Daoy (cell line): ENCODE measurements around the gene KSR1. TPM values are rescaled to one million over a fixed set of nuclear protein-coding genes. Genes with fewer than 3 reads are reported as not detected.
"Not testable (repeated sequence)": the region's sequence is repeated elsewhere in the genome, so short reads cannot be mapped to it uniquely, and the experiment has no call there.

Experiments
- DNase-seq: peaks from one replicate; pipeline ENCODE4 v3.0.0-alpha.2; 2015; ENCODE audit warnings: low read depth
- total RNA-seq: library from RNA; depleted of rRNA; stranded (reverse); fragments of >200 nt; shearing (Covaris generic); gene quantifications from 2 replicates; pipeline ENCODE4 v1.2.3, GENCODE V29; 2014; rRNA removed

Gene KSR1
- total RNA-seq, 1 experiment from 2014 or later = 59.5 TPM

DNA sequence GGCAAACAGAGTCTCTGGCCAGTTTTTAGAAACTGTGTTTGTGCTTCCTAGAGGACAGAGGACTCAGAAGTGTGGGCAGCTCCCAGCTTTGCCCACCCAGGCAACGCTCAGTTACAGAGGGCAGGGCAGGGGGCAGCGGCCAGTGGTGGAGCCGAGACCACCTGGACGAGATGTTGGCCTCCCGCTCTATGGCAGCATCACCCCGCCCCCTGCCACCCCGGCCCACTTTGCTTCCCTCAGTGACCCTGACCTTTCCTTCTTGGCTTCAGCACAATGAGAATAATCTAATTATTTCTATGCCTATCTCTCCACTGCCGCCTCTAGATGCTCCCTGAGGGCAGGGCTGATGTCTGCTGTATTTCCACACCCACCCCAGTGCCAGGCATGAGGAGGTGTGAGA, 200.4 kb downstream of the KSR1 start:
- DNase-seq = not testable (repeated sequence)

DNA sequence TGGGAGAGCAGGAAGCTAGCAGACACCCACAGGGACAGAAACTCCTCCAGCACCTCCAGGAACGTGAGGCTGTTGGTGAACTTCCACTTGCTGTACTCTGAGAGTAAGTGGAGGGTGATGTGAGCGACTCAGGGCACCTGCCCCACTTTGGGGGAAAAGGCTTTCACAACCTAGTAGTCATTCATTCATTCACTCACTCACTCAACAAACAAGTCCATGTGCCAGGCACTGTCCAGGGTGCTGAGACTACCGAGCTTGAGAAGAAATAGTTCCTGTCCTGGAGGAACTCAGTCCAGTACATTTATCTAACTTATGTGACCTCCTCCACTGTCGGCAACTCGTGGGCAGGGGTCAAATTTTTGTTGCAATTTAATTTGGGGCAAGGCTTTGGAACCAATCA, 201.4 kb downstream of the KSR1 start:
- DNase-seq = no peak

DNA sequence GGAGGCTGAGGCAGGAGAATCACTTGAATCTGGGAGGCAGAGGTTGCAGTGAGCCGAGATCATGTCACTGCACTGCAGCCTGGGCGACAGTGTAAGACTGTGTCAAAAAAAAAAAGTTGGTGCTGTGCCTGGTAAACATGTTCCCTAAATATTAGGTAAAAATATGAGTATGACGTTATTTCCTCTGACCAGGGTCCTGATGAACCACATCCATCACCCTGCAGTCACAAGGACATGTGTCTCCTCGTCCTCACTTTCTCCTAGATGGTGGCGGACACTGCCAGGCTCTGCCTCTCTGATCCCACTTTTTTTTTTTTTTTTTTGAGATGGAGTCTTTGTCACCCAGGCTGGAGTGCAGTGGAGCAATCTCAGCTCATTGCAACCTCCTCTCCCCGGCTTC, 203.4 kb downstream of the KSR1 start:
- DNase-seq = no peak

GRCh38 chr17:27660436-27660835, 204.2 kb downstream of the KSR1 start:
- no peak for DNase-seq

- no peak for DNase-seq
Measured at GRCh38 chr17:27663936-27664605, 207.8 kb downstream of the KSR1 start.

GRCh38 chr17:27664606-27664965, 208.3 kb downstream of the KSR1 start:
- DNase-seq = no peak

- no peak for DNase-seq
Measured at GRCh38 chr17:27665549-27665948, 209.3 kb downstream of the KSR1 start.

- DNase-seq = not testable (repeated sequence)
Measured at GRCh38 chr17:27666270-27666669, 210.0 kb downstream of the KSR1 start.

DNA sequence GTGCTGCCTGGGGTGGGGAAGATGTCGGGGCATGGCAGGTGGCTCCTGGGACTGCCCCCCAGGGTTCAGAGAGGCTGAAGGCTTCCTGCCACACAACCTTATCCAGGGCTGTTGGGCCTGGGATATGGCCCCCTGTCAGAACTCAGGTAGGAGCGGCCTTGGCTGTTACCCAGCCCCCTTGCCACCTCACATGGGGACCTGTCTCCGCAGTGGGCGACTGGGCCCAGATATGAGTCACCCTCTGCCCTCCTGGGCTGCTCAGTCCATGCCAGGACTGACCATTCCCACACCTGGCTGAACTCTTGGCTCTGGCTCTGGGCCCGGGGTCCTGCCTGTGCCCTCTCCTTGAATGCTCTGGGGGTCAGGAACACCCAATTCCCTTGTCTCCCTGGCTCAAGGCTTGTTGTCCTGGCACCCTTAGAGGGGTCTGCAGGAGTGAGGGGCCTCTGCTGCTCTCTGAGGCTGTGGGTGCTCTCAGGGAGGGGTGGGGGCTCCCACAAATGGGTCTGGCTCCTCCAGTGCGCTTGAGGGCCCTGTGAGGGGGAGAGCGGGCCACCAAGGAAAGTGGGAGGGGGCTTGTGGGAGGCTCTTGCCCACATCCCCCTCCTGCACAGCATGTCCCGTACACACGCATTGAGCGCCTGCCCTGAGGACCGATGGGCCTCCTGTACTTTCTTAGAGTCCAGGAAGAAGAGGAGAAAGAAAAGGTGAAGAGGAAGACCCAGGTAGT, 210.7 kb downstream of the KSR1 start:
- DNase-seq = no peak

DNA sequence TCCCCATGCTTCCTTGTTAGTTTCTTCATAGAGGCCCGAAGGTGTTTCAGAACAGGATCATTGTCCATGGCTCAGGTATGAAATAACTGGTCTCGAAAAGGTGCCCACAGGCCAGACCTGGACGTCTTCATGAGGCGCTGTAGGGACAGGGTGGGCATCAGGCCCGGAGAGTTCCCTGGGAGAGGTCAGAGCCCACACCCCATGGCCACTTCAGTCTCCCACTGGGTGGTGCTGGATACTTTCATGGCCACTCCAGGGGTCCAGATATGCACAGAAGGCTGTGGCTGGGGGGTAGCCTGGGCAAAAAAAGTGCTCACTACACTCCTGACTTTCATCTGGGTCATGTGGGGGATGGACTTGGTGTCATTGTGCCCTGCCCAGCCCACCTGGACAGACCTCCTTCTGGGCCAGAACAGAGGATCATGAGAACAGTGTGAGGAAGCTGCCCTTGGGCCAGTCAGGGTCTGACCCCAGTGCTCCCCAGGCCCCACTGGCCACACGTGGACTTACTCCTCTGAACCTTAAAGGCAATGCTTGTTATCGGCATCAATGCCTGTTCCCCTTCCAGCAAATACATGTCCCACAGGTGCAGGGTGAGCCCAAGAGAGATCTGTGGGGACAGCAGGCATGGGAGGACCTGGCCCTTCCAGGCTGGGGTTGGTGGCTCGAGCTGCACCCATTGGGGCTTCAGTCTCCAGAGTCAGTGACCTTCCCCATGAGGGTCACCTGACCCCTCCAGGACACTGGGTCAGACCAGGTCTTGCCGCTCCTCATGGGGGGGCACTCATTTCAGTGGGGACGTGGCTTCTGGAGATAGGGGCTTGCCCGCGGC, 211.6 kb downstream of the KSR1 start:
- DNase-seq = no peak

- DNase-seq = no peak
Measured at GRCh38 chr17:27668488-27668823, 212.2 kb downstream of the KSR1 start.

DNA sequence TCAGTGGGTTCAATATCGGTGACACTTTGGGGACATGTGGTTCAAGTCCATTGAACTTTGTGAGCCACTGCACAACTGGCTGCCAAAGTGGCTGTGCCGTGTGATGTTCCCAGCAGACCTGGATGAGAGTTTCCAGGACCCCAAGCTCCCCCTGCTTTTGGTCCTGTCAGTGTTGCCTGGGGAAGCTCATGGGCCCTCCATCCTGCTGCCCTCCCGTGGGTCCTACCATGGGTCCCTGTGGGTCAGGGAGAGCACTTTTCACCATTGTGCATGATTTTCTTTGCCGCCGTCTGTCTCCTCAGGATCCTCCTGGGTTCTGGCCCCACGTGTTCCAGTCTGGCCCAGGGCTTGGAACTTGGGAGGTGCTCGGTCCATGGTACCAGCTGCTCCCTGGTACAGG, 212.9 kb downstream of the KSR1 start:
- no peak for DNase-seq

DNA sequence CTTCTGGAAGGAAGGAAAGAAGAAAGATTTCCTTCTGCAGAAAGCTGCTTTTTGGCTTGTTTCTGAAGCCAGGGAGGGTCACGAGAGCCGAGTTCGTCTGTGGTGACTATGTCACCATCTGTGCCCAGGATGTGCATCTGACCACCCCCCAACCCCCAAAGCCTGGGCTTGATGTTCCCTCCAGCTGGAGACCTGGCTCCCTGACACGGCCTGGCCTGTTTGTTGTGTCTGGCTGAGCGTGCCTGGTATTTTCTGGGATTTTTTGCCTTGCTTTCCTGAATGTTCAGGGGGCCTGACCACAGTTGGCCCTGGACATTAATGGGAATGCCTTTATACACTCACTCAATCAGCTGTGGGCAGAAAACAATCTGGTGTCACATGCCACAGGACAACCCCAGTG, 213.6 kb downstream of the KSR1 start:
- no peak for DNase-seq

DNA sequence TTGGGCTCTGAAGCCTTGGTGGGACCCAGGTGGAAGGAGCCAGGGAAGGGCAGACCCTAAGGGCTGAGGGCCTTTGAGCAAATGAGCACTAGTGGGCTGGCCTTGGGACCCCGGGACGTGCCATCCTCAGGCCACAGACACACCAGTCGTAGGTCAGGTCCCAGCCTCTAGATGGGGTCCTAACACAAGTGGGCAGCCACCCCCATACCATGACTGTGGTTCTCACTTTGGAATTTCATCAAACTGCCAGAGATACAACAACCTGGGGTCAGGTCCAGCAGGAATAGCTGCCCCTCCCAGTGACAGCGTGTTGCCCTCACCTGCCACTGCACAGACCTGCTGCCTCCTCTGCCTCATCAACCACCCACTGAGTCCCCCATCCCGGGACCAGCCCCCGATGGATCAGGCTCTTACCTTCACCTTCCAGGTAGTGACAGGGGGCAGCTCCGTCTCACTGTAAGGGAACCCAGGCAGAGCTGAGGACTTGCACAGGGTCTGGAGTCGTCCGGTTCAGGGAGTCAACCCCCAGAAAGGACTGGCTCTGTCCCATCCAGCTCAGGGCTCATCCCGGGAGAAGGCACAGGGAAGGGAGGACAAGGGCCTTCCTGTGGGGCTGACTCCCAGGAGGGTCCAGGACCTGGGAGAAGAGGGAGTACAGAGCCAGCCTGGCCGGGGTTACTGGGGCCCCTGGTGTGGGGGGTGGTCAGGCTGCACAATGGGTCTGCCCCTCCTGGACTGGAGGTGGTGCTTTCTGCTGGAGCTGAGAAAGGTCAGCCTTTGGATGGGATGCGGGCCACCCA, 214.7 kb downstream of the KSR1 start:
- DNase-seq = no peak

- no peak for DNase-seq
Measured at GRCh38 chr17:27671591-27671910, 215.3 kb downstream of the KSR1 start.

DNA sequence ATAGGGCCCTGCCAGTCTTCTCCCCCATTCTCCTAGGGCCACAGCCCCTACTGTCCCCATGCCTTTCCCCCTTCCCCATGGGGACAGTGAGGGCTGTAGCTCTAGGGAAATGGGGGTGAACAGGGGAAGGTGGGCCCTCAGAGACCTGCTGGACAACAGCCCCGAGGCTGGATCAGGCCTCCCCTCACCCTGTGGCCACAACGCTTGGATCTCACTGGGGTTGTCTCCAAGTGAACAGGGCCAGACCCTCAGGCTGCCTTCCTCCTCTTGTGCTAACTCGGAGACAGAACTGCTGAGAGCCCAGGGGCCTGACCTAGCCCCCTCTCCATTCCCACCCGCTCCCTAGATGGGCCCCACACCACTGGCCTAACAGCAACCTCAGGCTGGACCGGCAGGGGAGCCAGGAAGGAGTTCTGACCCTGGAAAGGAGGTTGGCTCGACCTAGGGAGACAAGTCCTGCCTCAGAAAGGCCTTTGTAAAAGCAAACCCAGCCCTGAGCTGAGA, 215.8 kb downstream of the KSR1 start:
- DNase-seq = not testable (repeated sequence)

DNA sequence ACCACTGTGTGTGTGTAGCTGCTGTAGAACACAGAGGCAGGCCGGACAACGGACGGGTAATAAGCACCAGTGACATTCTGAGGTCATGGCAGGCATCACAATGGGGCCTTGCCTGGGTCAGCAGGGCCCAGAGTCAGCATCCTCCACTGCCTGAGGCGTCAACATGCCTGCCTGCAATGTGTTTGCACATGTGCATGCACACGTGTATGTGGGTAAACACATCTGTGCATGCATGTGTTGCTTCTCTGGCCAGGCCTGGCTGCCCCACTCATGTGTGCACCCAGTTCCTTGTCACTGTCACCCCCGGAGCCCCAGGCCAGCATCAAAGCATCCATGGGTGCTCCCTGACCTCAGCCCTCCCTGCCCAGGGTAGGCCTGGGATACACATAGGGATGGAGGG, 218.1 kb downstream of the KSR1 start:
- no peak for DNase-seq

Other genes starting within 250 kb of the KSR1 start
- gene WSB1, start 162.3 kb upstream of the KSR1 start, total RNA-seq = 55.6 and 56.7 TPM in 2 replicates
- 2.2 and 4.1 TPM in 2 replicates for gene LGALS9, start 174.7 kb downstream of the KSR1 start, total RNA-seq